Liver (tissue), 9 donors: ENCODE data around the gene ZNF888. TPM values are rescaled to one million over a fixed set of nuclear protein-coding genes. Genes with fewer than 3 reads are reported as not detected.
A peak's percentile ranks its signal among the peaks of the same experiment; 100 is the strongest.

Experiments
- DNase-seq: peaks from one replicate; pipeline ENCODE4 v3.0.0-alpha.2; 2017; ENCODE audit warnings: low spot score
- H3K27ac ChIP-seq, 2 donors: one replicate each; pipeline ENCODE4 v1.7.0; 2013; ENCODE audit warnings: inconsistent platforms in 2 of 2, low read length in 2 of 2, control low read depth in 1 of 2, low read depth in 1 of 2, mild to moderate bottlenecking in 1 of 2
- H3K27me3 ChIP-seq, 4 donors: one replicate each; pipeline versions ENCODE4 v1.6.1 to v1.7.0; 2013; ENCODE audit warnings: low read length in 3 of 4, inconsistent platforms in 1 of 4, mild to moderate bottlenecking in 1 of 4, moderate library complexity in 1 of 4; ENCODE audit not compliant: control insufficient read depth in 4 of 4, insufficient read depth in 4 of 4
- H3K36me3 ChIP-seq, 4 donors: one replicate each; pipeline versions ENCODE4 v1.6.1 to v1.7.0; 2013; ENCODE audit warnings: low read length in 3 of 4, mild to moderate bottlenecking in 3 of 4, low read depth in 1 of 4, moderate library complexity in 1 of 4; ENCODE audit not compliant: control insufficient read depth in 4 of 4, insufficient read depth in 3 of 4
- H3K4me1 ChIP-seq, 4 donors: one replicate each; pipeline versions ENCODE4 v1.6.1 to v1.7.0; 2013; ENCODE audit warnings: low read length in 3 of 4, mild to moderate bottlenecking in 3 of 4, moderate library complexity in 1 of 4; ENCODE audit not compliant: control insufficient read depth in 4 of 4, insufficient read depth in 4 of 4
- H3K4me3 ChIP-seq, 3 donors: one replicate each; pipeline versions ENCODE4 v1.6.1 to v1.7.0; 2013; ENCODE audit warnings: low read length in 3 of 3, control low read depth in 1 of 3, low read depth in 1 of 3, mild to moderate bottlenecking in 1 of 3
- H3K9ac ChIP-seq, 2 donors: one replicate each; pipeline ENCODE4 v1.7.0; 2013; ENCODE audit warnings: low read length in 2 of 2, mild to moderate bottlenecking in 2 of 2, moderate library complexity in 2 of 2, control low read depth in 1 of 2, low read depth in 1 of 2
- H3K9me3 ChIP-seq, 4 donors: one replicate each; pipeline versions ENCODE4 v1.6.1 to v1.7.0; 2013; ENCODE audit warnings: low read length in 3 of 4; ENCODE audit not compliant: control insufficient read depth in 4 of 4
- EGR1 ChIP-seq, 2 donors: IDR thresholded peaks; 2 replicates each; pipeline ENCODE4 v1.6.1; 2016 to 2018; ENCODE audit warnings: antibody characterized with exemption in 2 of 2, low read depth in 2 of 2
- FOXA1 ChIP-seq: IDR thresholded peaks from 2 replicates; pipeline ENCODE4 v1.6.1; 2016; ENCODE audit warnings: antibody characterized with exemption
- FOXA2 ChIP-seq: IDR thresholded peaks from 2 replicates; pipeline ENCODE4 v1.6.1; 2016; ENCODE audit warnings: antibody characterized with exemption
- GABPA ChIP-seq, 2 donors: IDR thresholded peaks in 1 of 2; conservative IDR thresholded peaks in 1 of 2; 2 replicates each; pipeline ENCODE4 v1.6.1; 2016; ENCODE audit warnings: antibody characterized with exemption in 2 of 2, mild to moderate bottlenecking in 1 of 2, moderate library complexity in 1 of 2
- HNF4A ChIP-seq, 2 donors: conservative IDR thresholded peaks; 2 replicates each; pipeline ENCODE4 v1.6.1; 2016; ENCODE audit warnings: antibody characterized with exemption in 2 of 2, mild to moderate bottlenecking in 2 of 2
- HNF4G ChIP-seq: IDR thresholded peaks from 2 replicates; pipeline ENCODE4 v1.6.1; 2016; ENCODE audit warnings: antibody characterized with exemption
- JUND ChIP-seq, 2 donors: IDR thresholded peaks; 2 replicates each; pipeline ENCODE4 v1.6.1; 2016; ENCODE audit warnings: antibody characterized with exemption in 2 of 2
- NR2F2 ChIP-seq: IDR thresholded peaks from 2 replicates; pipeline ENCODE4 v1.6.1; 2016; ENCODE audit warnings: antibody characterized with exemption
- RAD21 ChIP-seq, 2 donors: IDR thresholded peaks; 2 replicates each; pipeline ENCODE4 v1.6.1; 2016; ENCODE audit warnings: antibody characterized with exemption in 2 of 2, mild to moderate bottlenecking in 2 of 2
- RXRA ChIP-seq, 2 donors: IDR thresholded peaks; 2 replicates each; pipeline ENCODE4 v1.6.1; 2017 to 2018; ENCODE audit warnings: antibody characterized with exemption in 2 of 2, mild to moderate bottlenecking in 1 of 2
- SP1 ChIP-seq: IDR thresholded peaks from 2 replicates; pipeline ENCODE4 v1.6.1; 2018; ENCODE audit warnings: antibody characterized with exemption, mild to moderate bottlenecking
- TAF1 ChIP-seq: conservative IDR thresholded peaks from 2 replicates; pipeline ENCODE4 v1.6.1; 2016; ENCODE audit warnings: antibody characterized with exemption, mild to moderate bottlenecking
- YY1 ChIP-seq: IDR thresholded peaks from 2 replicates; pipeline ENCODE4 v1.6.1; 2016; ENCODE audit warnings: antibody characterized with exemption, mild to moderate bottlenecking
- WGBS: extraction: QIAGEN DNeasy Blood & Tissue Kit; methylation state at CpG from one replicate; pipeline ENCODE4 v1.1.7; 2013; 5-methylcytosine and 5-hydroxymethylcytosine counted together
- polyA plus RNA-seq, 2 donors: library from polyadenylated mRNA; stranded (reverse) in 1 of 2; unstranded in 1 of 2; fragments of 200-250 nt in 1 of 2; fragments of >200 nt in 1 of 2; fragmentation: Nextera tagmentation in 1 of 2; extraction: Ambion mirVana in 1 of 2; gene quantifications; one replicate each; pipeline versions ENCODE4 v1.2.1 to v1.2.3, GENCODE V29; 2013 to 2015
- total RNA-seq, 2 donors: library from RNA; depleted of rRNA; stranded (reverse); fragments of >200 nt; gene quantifications; one replicate each; pipeline ENCODE4 v1.2.3, GENCODE V29; 2014
- TF ChIP-seq, protein P1 (sequence below): IDR thresholded peaks from 2 replicates; pipeline ENCODE4 v1.6.1; 2016; ENCODE audit warnings: antibody characterized with exemption, mild to moderate bottlenecking
- TF ChIP-seq, protein P2 (sequence below): IDR thresholded peaks from 2 replicates; pipeline ENCODE4 v1.6.1; 2016; ENCODE audit warnings: antibody characterized with exemption
- TF ChIP-seq, protein P3 (sequence below): fragments of 150-350 bp; IDR thresholded peaks from 2 replicates; pipeline ENCODE4 v1.5.1; 2017; ENCODE audit warnings: improper control_type of control experiment, low read depth, low read length; ENCODE audit not compliant: missing input control
- TF ChIP-seq, protein P4 (sequence below): IDR thresholded peaks from 2 replicates; pipeline ENCODE4 v1.6.1; 2016; ENCODE audit warnings: antibody characterized with exemption
- TF ChIP-seq, protein P5 (sequence below): IDR thresholded peaks from 2 replicates; pipeline ENCODE4 v1.6.1; 2016; ENCODE audit warnings: antibody characterized with exemption
- donor health status: healthy.
- donor health status: healthy.
- donor health status: healthy.
- donor health status: healthy.
- donor health status: healthy.

ZNF888 gene
- total and polyA plus RNA-seq, 4 donors, result 0.11 to 9.0 (median 0.71) TPM

DNA sequence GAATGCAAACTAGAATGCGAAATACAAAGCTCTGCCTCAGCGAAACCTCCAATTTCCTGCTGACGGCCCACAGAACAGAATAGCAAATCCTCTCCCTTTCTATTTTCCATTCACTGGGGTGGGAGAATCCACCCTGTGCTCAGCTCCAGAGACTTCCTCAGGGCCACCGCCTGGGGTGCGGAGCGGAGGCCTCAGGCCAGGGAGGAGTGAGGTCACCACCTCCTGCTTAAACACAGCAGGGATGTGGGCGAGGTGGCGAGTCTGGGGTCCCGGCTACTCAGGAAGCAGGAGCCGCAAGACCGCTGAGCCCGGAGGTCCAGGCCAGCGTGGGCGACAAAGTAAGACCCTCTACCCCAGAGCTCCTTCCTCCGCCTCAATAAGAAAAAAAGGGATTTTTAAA is 25.1 kb downstream of the ZNF888 start:
- H3K4me3 ChIP-seq, result peak overlapping the region in 1 of 3 donors; percentile 27

DNA sequence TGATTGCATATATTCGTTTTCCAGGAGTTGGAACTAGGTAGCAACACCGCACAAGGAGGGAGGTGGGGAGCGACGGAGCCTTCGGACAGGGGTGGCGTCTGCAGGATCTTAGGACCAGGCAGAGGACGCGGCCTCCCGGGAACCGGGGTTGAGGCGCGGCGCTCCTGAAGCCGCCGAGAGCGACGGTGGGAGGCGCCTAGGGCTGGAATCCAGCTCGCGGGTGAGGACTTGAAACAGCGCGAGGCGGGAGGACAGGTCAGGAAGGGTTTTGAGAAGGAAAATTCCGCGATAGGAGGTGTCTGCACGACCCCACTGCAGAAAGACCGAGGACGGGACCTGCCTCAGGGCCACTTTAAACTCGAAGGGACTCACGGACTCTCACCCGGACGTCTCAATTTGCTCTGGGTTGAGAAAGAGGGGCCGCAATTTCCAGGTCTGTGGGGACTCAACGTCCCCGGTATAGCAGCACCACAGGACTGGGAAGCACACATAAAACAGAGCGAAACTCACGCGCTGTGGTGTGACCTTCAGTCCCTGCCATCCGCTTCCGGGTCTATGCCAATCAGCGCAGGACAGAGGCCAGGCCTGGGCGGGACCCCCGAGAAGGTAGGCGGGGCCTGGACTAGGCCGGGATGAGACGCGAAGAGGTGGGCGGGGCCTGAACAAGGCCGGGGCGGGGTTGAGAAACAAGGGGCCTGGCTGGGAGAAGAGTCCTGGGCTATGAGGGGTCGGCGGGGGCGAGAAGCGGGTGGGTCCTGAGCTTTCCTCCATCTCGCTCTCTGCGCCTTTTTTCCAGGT is 25.9 kb downstream of the ZNF888 start, which contains the start of gene ZNF320:
ZNF320 (minus strand) TSS at position 498 of the 798 bp plus-strand sequence. CDS start 7,380 bp downstream, outside the sequence.
- H3K4me1 ChIP-seq, result peaks cover 0 to 4% (median 0%) of the 10 kb centered on the region in 4 donors
- H3K9ac ChIP-seq, result peak within 1 kb of the TSS in 1 of 2 donors; percentile 52
- H3K4me3 ChIP-seq, result peak within 1 kb of the TSS; percentile 27 to 63 (median 54)
- H3K27ac ChIP-seq, result peak within 1 kb of the TSS; percentile 61
- peak; percentile 97 for DNase-seq
- WGBS, result 5% methylated on average over 56 of the region's 56 CpGs
- no peaks in the 10 kb centered on the region for H3K27me3 ChIP-seq
- peaks cover 0 to 10% (median 5%) of the 10 kb centered on the region in 4 donors for H3K9me3 ChIP-seq
- no peaks in the 10 kb centered on the region for H3K36me3 ChIP-seq
- TF ChIP-seq, protein P1, sequence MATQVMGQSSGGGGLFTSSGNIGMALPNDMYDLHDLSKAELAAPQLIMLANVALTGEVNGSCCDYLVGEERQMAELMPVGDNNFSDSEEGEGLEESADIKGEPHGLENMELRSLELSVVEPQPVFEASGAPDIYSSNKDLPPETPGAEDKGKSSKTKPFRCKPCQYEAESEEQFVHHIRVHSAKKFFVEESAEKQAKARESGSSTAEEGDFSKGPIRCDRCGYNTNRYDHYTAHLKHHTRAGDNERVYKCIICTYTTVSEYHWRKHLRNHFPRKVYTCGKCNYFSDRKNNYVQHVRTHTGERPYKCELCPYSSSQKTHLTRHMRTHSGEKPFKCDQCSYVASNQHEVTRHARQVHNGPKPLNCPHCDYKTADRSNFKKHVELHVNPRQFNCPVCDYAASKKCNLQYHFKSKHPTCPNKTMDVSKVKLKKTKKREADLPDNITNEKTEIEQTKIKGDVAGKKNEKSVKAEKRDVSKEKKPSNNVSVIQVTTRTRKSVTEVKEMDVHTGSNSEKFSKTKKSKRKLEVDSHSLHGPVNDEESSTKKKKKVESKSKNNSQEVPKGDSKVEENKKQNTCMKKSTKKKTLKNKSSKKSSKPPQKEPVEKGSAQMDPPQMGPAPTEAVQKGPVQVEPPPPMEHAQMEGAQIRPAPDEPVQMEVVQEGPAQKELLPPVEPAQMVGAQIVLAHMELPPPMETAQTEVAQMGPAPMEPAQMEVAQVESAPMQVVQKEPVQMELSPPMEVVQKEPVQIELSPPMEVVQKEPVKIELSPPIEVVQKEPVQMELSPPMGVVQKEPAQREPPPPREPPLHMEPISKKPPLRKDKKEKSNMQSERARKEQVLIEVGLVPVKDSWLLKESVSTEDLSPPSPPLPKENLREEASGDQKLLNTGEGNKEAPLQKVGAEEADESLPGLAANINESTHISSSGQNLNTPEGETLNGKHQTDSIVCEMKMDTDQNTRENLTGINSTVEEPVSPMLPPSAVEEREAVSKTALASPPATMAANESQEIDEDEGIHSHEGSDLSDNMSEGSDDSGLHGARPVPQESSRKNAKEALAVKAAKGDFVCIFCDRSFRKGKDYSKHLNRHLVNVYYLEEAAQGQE, result no peak
- TF ChIP-seq YY1 (no peak), SP1 (no peak), FOXA2 (no peak), RXRA (IDR thresholded peaks at IDR 0.05) (peak in 1 of 2 donors; percentile 13), GABPA (IDR thresholded peaks at IDR 0.05 in 1 of 2, conservative IDR thresholded peaks at IDR 0.05 in 1 of 2) (peak; percentile 34 to 84), JUND (IDR thresholded peaks at IDR 0.05) (no peak), FOXA1 (no peak), EGR1 (IDR thresholded peaks at IDR 0.05; ENCODE audit: low read depth in 2 of 2) (no peak), NR2F2 (peak; percentile 85), RAD21 (IDR thresholded peaks at IDR 0.05) (no peak), TAF1 (peak; percentile 29), HNF4A (conservative IDR thresholded peaks at IDR 0.05) (no peak), HNF4G (no peak)
- TF ChIP-seq, protein P2, sequence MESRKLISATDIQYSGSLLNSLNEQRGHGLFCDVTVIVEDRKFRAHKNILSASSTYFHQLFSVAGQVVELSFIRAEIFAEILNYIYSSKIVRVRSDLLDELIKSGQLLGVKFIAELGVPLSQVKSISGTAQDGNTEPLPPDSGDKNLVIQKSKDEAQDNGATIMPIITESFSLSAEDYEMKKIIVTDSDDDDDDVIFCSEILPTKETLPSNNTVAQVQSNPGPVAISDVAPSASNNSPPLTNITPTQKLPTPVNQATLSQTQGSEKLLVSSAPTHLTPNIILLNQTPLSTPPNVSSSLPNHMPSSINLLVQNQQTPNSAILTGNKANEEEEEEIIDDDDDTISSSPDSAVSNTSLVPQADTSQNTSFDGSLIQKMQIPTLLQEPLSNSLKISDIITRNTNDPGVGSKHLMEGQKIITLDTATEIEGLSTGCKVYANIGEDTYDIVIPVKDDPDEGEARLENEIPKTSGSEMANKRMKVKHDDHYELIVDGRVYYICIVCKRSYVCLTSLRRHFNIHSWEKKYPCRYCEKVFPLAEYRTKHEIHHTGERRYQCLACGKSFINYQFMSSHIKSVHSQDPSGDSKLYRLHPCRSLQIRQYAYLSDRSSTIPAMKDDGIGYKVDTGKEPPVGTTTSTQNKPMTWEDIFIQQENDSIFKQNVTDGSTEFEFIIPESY, result peak; percentile 37
- TF ChIP-seq, protein P3, sequence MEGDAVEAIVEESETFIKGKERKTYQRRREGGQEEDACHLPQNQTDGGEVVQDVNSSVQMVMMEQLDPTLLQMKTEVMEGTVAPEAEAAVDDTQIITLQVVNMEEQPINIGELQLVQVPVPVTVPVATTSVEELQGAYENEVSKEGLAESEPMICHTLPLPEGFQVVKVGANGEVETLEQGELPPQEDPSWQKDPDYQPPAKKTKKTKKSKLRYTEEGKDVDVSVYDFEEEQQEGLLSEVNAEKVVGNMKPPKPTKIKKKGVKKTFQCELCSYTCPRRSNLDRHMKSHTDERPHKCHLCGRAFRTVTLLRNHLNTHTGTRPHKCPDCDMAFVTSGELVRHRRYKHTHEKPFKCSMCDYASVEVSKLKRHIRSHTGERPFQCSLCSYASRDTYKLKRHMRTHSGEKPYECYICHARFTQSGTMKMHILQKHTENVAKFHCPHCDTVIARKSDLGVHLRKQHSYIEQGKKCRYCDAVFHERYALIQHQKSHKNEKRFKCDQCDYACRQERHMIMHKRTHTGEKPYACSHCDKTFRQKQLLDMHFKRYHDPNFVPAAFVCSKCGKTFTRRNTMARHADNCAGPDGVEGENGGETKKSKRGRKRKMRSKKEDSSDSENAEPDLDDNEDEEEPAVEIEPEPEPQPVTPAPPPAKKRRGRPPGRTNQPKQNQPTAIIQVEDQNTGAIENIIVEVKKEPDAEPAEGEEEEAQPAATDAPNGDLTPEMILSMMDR, result no peak
- TF ChIP-seq, protein P4, sequence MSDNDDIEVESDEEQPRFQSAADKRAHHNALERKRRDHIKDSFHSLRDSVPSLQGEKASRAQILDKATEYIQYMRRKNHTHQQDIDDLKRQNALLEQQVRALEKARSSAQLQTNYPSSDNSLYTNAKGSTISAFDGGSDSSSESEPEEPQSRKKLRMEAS, result peak; percentile 32
- TF ChIP-seq, protein P5, sequence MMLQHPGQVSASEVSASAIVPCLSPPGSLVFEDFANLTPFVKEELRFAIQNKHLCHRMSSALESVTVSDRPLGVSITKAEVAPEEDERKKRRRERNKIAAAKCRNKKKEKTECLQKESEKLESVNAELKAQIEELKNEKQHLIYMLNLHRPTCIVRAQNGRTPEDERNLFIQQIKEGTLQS, result no peak

More for the DNA sequence above, 25.1 kb downstream of the ZNF888 start:
- Histone ChIP-seq H3K27me3 (no peaks in the 10 kb centered on the region), H3K9me3 (peaks cover 0 to 10% (median 5%) of the 10 kb centered on the region in 4 donors), H3K9ac (no peak overlapping the region), H3K36me3 (no peaks in the 10 kb centered on the region), H3K4me1 (peaks cover 0 to 4% (median 0%) of the 10 kb centered on the region in 4 donors), H3K27ac (peak overlapping the region in 1 of 2 donors; percentile 61)
- 87% methylated on average over 15 of the region's 15 CpGs for WGBS
- DNase-seq, result no peak
- TF ChIP-seq TAF1, result no peak
- no peak for TF ChIP-seq JUND (IDR thresholded peaks at IDR 0.05)
- TF ChIP-seq FOXA1, result no peak
- no peak for TF ChIP-seq GABPA (IDR thresholded peaks at IDR 0.05 in 1 of 2, conservative IDR thresholded peaks at IDR 0.05 in 1 of 2)
- TF ChIP-seq FOXA2, result no peak
- TF ChIP-seq, protein P3, result no peak
- TF ChIP-seq NR2F2, result no peak
- TF ChIP-seq RAD21 (IDR thresholded peaks at IDR 0.05), result no peak
